OCI-LY7 (cell line): ENCODE data around the gene NCOA5. TPM values are rescaled to one million over a fixed set of nuclear protein-coding genes. Genes with fewer than 3 reads are reported as not detected.

Experiments
- BruUV-seq: library from RNA; stranded (reverse); fragments of 400-500 nt; replicated peaks from 2 replicates; lab custom pipeline; 2021; lab: Mats Ljungman, UMichigan
- CTCF ChIA-PET: fragments of 300-600 bp; sonication (Branson Sonifier 250); formaldehyde crosslinking; loops from one replicate; lab custom pipeline; 2022; ENCODE audit warnings: antibody characterized with exemption; ENCODE audit not compliant: unreplicated experiment; lab: Charles Lee
- POLR2A ChIA-PET: fragments of 300-600 bp; sonication (Branson Sonifier 250); formaldehyde crosslinking; loops from one replicate; lab custom pipeline; 2022; ENCODE audit warnings: antibody characterized with exemption; lab: Charles Lee
- DNase-seq: peaks from one replicate; pipeline ENCODE4 v3.0.0-alpha.2; 2015; ENCODE audit warnings: low spot score
- H2AFZ ChIP-seq: fragments of 200-600 bp; sonication (generic), shearing (Covaris generic); 2 replicates; pipeline ENCODE4 v1.6.1; 2014; ENCODE audit warnings: mild to moderate bottlenecking, antibody characterized with exemption, low read length, moderate library complexity
- H3K27ac ChIP-seq: fragments of 200-600 bp; sonication (generic); 2 replicates; pipeline ENCODE4 v1.5.1; 2014; ENCODE audit warnings: mixed run types, low read depth, mild to moderate bottlenecking, moderate library complexity, low read length, inconsistent platforms; ENCODE audit not compliant: poor library complexity, severe bottlenecking
- H3K36me3 ChIP-seq: fragments of 200-600 bp; sonication (generic); 2 replicates; pipeline ENCODE4 v1.6.1; 2014; ENCODE audit warnings: mild to moderate bottlenecking, antibody characterized with exemption, low read length, moderate library complexity, mixed read lengths; ENCODE audit not compliant: insufficient read depth
- H3K4me1 ChIP-seq: fragments of 200-600 bp; sonication (generic); 2 replicates; pipeline ENCODE4 v1.5.1; 2014; ENCODE audit warnings: mild to moderate bottlenecking, low read length; ENCODE audit not compliant: insufficient read depth, poor library complexity, severe bottlenecking
- H3K4me2 ChIP-seq: fragments of 200-600 bp; sonication (generic); 2 replicates; pipeline ENCODE4 v1.6.1; 2014; ENCODE audit warnings: mild to moderate bottlenecking, low read length
- H3K4me3 ChIP-seq: fragments of 200-600 bp; sonication (generic); 2 replicates; pipeline ENCODE4 v1.5.1; 2014; ENCODE audit warnings: mild to moderate bottlenecking, low read depth, low read length; ENCODE audit not compliant: poor library complexity, severe bottlenecking
- H3K79me2 ChIP-seq: fragments of 200-600 bp; sonication (generic); 2 replicates; pipeline ENCODE4 v1.6.1; 2016; ENCODE audit warnings: low read depth, mild to moderate bottlenecking, low read length, moderate library complexity, mixed read lengths; ENCODE audit not compliant: insufficient read depth
- H3K9me2 ChIP-seq: fragments of 200-600 bp; sonication (generic); 2 replicates; pipeline ENCODE4 v1.6.1; 2016; ENCODE audit warnings: mild to moderate bottlenecking, low read length, mixed read lengths; ENCODE audit not compliant: insufficient read depth
- H3K9me3 ChIP-seq: fragments of 200-600 bp; sonication (generic); 2 replicates; pipeline ENCODE4 v1.6.1; 2014; ENCODE audit warnings: mild to moderate bottlenecking, mixed run types, low read length, mixed read lengths
- H4K20me1 ChIP-seq: fragments of 200-600 bp; sonication (generic); 2 replicates; pipeline ENCODE4 v1.6.1; 2014; ENCODE audit warnings: mild to moderate bottlenecking, antibody characterized with exemption, low read length, moderate library complexity, mixed read lengths; ENCODE audit not compliant: insufficient read depth
- EZH2phosphoT487 ChIP-seq: fragments of 200-600 bp; sonication (generic); IDR thresholded peaks from 2 replicates; pipeline ENCODE4 v1.6.1; 2018; ENCODE audit warnings: low read depth, borderline replicate concordance, mild to moderate bottlenecking, mixed run types, antibody characterized with exemption, low read length, moderate library complexity, mixed read lengths
- intact Hi-C: fragments of 100-400 bp; cut with micrococcal nuclease; formaldehyde crosslinking; loops from one replicate; pipeline ENCODE4 v1.10.0; 2022; ENCODE audit not compliant: unreplicated experiment
- total RNA-seq, 2 experiments: library from RNA; depleted of rRNA in 1 of 2; stranded (reverse); fragments of >200 nt in 1 of 2; shearing (Covaris generic) in 1 of 2; gene quantifications; 2 replicates each; pipeline ENCODE4 v1.2.3, GENCODE V29; 2014 to 2022
- TF ChIP-seq, protein P1 (sequence below): fragments of 200-600 bp; sonication (generic); conservative IDR thresholded peaks from 2 replicates; pipeline ENCODE4 v1.5.1; 2014; ENCODE audit warnings: mild to moderate bottlenecking, antibody characterized with exemption, low read length, moderate library complexity, mixed read lengths

Gene NCOA5
- total RNA-seq, 2 experiments from 2014 or later, result 23.4 to 33.7 TPM

DNA sequence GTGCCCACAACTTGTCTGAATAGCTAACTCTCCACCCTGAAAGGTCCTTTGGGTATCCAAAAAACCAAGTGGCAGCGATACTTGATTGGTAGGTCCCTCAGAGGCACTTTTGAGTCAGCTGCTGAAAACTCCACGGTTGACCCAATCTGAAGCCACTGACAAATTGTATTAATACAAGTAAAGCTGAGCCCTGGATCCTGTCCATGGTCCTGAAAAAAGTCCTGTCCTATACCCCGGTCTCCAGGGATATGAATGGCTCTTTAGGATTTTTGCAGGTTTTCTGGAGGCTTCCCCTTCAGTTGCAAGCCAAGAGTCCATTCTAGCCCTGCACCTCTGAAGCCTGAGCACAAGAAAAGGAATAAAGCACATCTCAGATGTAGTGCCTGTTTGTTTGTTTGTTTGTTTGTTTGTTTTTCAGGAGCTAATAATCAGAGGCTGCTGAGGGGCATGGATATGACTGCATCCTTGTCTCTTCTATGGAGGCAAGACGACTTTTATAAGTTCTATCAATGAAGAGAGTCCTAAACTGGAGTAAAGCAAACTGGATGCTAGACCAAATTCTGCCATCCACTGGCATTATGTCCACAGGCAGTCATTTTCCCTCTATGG, 62.4 kb downstream of the NCOA5 start:
- Histone ChIP-seq H3K9me2 (no peaks in the 10 kb centered on the region), H2AFZ (no peak overlapping the region), H3K9me3 (no peaks in the 10 kb centered on the region), H3K36me3 (no peaks in the 10 kb centered on the region), H3K27ac (no peak overlapping the region), H3K4me1 (peaks cover 3% of the 10 kb centered on the region), H3K4me2 (no peak overlapping the region), H3K4me3 (no peak overlapping the region), H3K79me2 (no peaks in the 10 kb centered on the region), H4K20me1 (no peaks in the 10 kb centered on the region; the same call in 1 of the 2 replicates)
- ChIA-PET CTCF (no interaction called here), POLR2A (no interaction called here)
- DNase-seq, result peak; percentile 49
- TF ChIP-seq, protein P1, sequence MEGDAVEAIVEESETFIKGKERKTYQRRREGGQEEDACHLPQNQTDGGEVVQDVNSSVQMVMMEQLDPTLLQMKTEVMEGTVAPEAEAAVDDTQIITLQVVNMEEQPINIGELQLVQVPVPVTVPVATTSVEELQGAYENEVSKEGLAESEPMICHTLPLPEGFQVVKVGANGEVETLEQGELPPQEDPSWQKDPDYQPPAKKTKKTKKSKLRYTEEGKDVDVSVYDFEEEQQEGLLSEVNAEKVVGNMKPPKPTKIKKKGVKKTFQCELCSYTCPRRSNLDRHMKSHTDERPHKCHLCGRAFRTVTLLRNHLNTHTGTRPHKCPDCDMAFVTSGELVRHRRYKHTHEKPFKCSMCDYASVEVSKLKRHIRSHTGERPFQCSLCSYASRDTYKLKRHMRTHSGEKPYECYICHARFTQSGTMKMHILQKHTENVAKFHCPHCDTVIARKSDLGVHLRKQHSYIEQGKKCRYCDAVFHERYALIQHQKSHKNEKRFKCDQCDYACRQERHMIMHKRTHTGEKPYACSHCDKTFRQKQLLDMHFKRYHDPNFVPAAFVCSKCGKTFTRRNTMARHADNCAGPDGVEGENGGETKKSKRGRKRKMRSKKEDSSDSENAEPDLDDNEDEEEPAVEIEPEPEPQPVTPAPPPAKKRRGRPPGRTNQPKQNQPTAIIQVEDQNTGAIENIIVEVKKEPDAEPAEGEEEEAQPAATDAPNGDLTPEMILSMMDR, result no peak
- no peak for TF ChIP-seq EZH2phosphoT487
- BruUV-seq, result no TSS peak
- intact Hi-C loops, result no loop called here

DNA sequence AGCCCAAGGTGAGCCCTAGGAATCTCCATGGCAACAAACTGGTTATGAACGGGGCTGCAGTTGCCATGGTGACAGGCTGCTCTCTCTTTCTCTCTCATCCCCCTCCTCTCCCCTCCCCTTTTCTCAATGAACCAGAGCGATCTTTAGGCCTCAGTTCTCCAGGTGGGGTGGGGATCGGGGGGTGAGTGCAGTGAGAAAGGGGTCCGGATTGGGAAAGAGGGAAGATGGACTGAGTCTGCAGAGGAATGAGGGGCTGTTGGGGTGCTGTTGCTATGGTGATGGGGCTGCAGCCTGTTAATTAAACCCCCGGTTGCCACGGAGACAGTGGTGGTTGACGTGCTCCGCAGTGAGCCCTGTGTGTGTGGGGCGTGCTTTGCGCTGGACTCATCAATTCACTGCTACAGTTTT, 64.4 kb downstream of the NCOA5 start:
- no TSS peak for BruUV-seq
- Histone ChIP-seq H3K4me2 (no peak overlapping the region), H3K27ac (no peak overlapping the region), H3K9me2 (no peaks in the 10 kb centered on the region), H3K4me3 (no peak overlapping the region), H2AFZ (no peak overlapping the region), H3K36me3 (no peaks in the 10 kb centered on the region), H4K20me1 (no peaks in the 10 kb centered on the region; the same call in 1 of the 2 replicates), H3K79me2 (no peaks in the 10 kb centered on the region), H3K9me3 (no peaks in the 10 kb centered on the region), H3K4me1 (peaks cover 15% of the 10 kb centered on the region)
- TF ChIP-seq EZH2phosphoT487, result no peak
- TF ChIP-seq, protein P1, result no peak
- no peak for DNase-seq
- intact Hi-C loops, result no loop called here
- CTCF ChIA-PET, result interaction anchor here (1.4 kb wide), 1 partner anchor 11 kb away, joined by 3 read pairs; no protein-coding TSS in a partner anchor
- POLR2A ChIA-PET, result no interaction called here

DNA sequence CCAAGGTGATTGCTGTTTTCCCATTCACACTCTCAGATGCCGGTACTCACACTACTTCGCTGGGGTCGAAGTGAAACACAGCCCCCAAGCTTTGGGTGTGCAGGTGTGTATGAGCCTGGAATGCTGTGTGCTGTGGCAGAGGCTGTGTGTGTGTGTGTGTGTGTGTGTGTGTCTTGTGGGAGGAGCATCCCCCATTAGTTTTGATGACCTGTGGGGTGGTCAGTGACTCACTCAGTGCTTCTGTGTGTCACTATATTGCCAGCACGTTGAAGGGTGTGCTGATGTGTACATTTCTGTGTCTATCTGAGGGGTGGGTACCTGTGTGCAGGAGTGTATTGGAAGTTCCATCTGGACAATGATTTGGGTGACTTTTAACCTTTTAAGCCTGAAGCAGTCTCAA, 65.8 kb downstream of the NCOA5 start:
- Histone ChIP-seq H3K27ac (no peak overlapping the region), H2AFZ (no peak overlapping the region), H3K9me3 (no peaks in the 10 kb centered on the region), H3K4me1 (peaks cover 18% of the 10 kb centered on the region), H3K36me3 (no peaks in the 10 kb centered on the region), H3K79me2 (no peaks in the 10 kb centered on the region), H3K4me3 (no peak overlapping the region), H3K4me2 (no peak overlapping the region), H4K20me1 (no peaks in the 10 kb centered on the region; the same call in 1 of the 2 replicates), H3K9me2 (no peaks in the 10 kb centered on the region)
- no peak for TF ChIP-seq EZH2phosphoT487
- TF ChIP-seq, protein P1, result no peak
- DNase-seq, result no peak
- ChIA-PET CTCF (interaction anchor here (1.4 kb wide), 1 partner anchor 10 kb away, joined by 3 read pairs; no protein-coding TSS in a partner anchor), POLR2A (interaction anchor here (0.7 kb wide), 1 partner anchor 89 kb away, joined by 3 read pairs; the partner anchor contains the start of gene PCIF1)
- intact Hi-C loops, result loop anchor here (5.0 kb wide), 3 partner anchors 52 to 323 kb away; partner anchors contain the start of gene ZNF335
- BruUV-seq, result no TSS peak
